ENCODE results near the gene USP30. TPM values are rescaled to one million over a fixed set of nuclear protein-coding genes. Genes with fewer than 3 reads are reported as not detected.

USP30 gene
- total RNA-seq, 1 donor from 2014 or later, result 3.9 TPM

DNA sequence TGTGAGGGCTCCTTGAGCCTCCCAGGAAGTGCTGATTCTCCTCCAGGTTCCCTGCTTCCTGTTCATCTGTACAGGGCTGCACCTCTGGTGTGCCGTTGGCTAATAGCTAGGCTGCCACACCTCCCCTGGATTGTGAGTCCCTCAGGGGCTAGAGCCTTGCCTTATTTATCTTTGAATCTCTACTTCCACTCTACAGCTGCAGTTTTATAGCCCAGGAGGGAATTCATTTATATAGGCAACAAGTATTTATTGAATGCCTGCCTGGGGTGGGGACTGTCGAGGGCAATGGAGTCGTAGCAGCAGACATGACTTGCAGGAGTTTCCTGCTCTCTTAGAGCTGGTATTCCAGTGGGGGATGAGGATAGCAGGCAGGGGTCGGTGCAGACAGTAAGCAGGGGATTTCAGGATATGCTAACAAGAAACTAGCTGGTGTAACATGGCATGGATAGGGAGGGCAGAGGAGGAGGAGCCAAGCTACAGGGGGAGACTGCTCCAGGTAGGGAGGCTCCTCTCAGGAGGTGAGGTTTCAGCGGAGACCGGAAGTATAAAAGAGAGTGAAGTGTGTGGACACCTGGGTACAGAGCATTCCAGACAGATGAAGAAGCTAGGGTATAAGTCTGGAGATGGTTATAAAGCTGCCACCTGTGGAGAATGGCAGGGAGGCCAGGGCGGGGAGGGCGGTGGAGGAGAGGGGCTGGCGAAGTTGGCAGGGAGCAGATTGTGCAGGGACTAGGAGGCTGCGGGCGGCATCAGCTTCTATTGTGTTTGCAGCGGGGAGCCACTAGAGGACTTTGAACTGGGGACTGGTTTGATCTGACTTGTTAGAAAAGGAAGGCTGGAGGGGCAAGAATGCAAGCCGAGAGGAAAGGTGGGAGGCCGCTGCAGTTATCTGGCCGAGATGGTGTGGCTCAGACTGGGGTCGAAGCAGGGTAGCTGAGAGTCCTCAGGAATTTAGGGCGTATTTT, 17.2 kb downstream of the USP30 start:
- peaks cover 2% of the 10 kb centered on the region for H3K36me3 ChIP-seq (ENCODE audit: control insufficient read depth, insufficient read depth, low read length)
- TF ChIP-seq, protein P1, sequence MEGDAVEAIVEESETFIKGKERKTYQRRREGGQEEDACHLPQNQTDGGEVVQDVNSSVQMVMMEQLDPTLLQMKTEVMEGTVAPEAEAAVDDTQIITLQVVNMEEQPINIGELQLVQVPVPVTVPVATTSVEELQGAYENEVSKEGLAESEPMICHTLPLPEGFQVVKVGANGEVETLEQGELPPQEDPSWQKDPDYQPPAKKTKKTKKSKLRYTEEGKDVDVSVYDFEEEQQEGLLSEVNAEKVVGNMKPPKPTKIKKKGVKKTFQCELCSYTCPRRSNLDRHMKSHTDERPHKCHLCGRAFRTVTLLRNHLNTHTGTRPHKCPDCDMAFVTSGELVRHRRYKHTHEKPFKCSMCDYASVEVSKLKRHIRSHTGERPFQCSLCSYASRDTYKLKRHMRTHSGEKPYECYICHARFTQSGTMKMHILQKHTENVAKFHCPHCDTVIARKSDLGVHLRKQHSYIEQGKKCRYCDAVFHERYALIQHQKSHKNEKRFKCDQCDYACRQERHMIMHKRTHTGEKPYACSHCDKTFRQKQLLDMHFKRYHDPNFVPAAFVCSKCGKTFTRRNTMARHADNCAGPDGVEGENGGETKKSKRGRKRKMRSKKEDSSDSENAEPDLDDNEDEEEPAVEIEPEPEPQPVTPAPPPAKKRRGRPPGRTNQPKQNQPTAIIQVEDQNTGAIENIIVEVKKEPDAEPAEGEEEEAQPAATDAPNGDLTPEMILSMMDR (IDR thresholded peaks at IDR 0.05; ENCODE audit: insufficient read depth, low read length, severe bottlenecking), result no peak
- FAIRE-seq (no peak), DNase-seq (ENCODE audit: low read depth) (no peak)
- H3K4me3 ChIP-seq (ENCODE audit: low read depth, low read length), result no peak overlapping the region
- no peaks in the 10 kb centered on the region for H3K27me3 ChIP-seq (ENCODE audit: control insufficient read depth, insufficient read depth, low read length)

DNA sequence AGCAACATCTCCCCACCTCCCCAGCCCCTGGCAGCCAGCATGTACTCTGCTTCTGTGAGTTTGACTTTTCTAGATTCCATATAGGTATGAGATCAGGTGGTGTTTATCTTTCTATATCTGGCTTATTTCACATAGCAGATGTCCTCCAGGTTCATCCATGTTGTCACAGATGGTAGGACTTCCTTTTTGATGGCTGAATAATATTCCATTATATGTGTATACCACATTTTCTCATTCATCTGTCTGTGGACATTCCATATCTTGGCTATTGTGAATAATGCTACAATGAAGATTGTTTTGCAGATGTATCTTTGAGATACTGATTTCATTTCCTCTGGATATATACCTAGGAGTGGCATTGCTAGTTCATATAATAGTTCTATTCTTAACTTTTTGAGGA, 22.5 kb downstream of the USP30 start:
- DNase-seq (ENCODE audit: low read depth) (no peak), FAIRE-seq (no peak)
- TF ChIP-seq, protein P1 (IDR thresholded peaks at IDR 0.05; ENCODE audit: insufficient read depth, low read length, severe bottlenecking), result no peak
- Histone ChIP-seq H3K4me3 (ENCODE audit: low read depth, low read length) (no peak overlapping the region), H3K27me3 (ENCODE audit: control insufficient read depth, insufficient read depth, low read length) (no peaks in the 10 kb centered on the region), H3K36me3 (ENCODE audit: control insufficient read depth, insufficient read depth, low read length) (no peaks in the 10 kb centered on the region)

DNA sequence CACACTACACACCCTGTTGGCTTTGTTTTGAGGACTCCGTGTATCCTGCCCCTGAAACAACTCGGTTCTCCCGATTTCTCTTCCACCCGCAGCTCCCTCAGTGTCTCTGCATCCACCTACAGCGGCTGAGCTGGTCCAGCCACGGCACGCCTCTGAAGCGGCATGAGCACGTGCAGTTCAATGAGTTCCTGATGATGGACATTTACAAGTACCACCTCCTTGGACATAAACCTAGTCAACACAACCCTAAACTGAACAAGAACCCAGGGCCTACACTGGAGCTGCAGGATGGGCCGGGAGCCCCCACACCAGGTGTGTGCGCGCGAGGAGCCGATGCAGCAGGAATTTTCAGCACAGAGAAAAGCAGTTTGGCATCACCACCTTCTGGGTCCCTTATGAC, 30.4 kb downstream of the USP30 start:
- Histone ChIP-seq H3K27me3 (ENCODE audit: control insufficient read depth, insufficient read depth, low read length) (no peaks in the 10 kb centered on the region), H3K4me3 (ENCODE audit: low read depth, low read length) (no peak overlapping the region), H3K36me3 (ENCODE audit: control insufficient read depth, insufficient read depth, low read length) (peaks cover 10% of the 10 kb centered on the region)
- TF ChIP-seq, protein P1 (IDR thresholded peaks at IDR 0.05; ENCODE audit: insufficient read depth, low read length, severe bottlenecking), result no peak
- FAIRE-seq, result no peak
- DNase-seq (ENCODE audit: low read depth), result no peak

DNA sequence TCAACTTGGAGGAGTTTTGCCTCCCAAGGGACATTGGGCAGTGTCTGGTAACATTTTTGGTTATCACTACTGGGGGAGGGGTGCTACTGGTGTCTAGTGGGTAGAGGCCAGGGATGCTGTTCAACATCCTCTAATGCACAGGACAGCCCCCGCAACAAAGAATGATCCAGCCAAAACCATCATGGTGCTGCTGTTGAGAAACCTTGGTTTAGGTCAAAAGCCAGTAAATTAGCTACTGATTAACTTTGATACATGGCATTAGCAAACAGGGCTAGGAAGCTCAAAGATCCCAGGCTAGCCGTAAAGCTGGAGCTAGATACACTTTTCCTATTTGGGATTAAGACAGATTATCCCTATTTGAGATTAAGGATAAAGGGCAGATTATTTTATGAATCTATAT, 32.0 kb downstream of the USP30 start:
- no peak overlapping the region for H3K4me3 ChIP-seq (ENCODE audit: low read depth, low read length)
- peaks cover 16% of the 10 kb centered on the region for H3K36me3 ChIP-seq (ENCODE audit: control insufficient read depth, insufficient read depth, low read length)
- no peaks in the 10 kb centered on the region for H3K27me3 ChIP-seq (ENCODE audit: control insufficient read depth, insufficient read depth, low read length)
- TF ChIP-seq, protein P1 (IDR thresholded peaks at IDR 0.05; ENCODE audit: insufficient read depth, low read length, severe bottlenecking), result no peak
- no peak for DNase-seq (ENCODE audit: low read depth)
- no peak for FAIRE-seq

DNA sequence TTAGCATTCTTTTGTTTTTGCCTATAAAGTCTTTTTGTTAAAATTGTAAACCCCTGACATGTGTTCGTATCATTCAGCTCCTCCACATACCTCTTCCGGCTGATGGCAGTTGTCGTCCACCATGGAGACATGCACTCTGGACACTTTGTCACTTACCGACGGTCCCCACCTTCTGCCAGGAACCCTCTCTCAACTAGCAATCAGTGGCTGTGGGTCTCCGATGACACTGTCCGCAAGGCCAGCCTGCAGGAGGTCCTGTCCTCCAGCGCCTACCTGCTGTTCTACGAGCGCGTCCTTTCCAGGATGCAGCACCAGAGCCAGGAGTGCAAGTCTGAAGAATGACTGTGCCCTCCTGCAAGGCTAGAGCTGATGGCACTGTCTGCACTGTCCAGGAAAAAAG, 33.2 kb downstream of the USP30 start:
- peaks cover 19% of the 10 kb centered on the region for H3K36me3 ChIP-seq (ENCODE audit: control insufficient read depth, insufficient read depth, low read length)
- TF ChIP-seq, protein P1 (IDR thresholded peaks at IDR 0.05; ENCODE audit: insufficient read depth, low read length, severe bottlenecking), result no peak
- DNase-seq (ENCODE audit: low read depth) (no peak), FAIRE-seq (no peak)
- H3K27me3 ChIP-seq (ENCODE audit: control insufficient read depth, insufficient read depth, low read length), result no peaks in the 10 kb centered on the region
- no peak overlapping the region for H3K4me3 ChIP-seq (ENCODE audit: low read depth, low read length)
